ACC112 (cell line): Measurements from ENCODE around the gene ADK.

Source experiments
- H2AFZ ChIP-seq: fragments of 200-600 bp; sonication (generic); one replicate; pipeline ENCODE4 v1.6.0; 2017; ENCODE audit warnings: antibody characterized with exemption, low read length; ENCODE audit not compliant: unreplicated experiment
- H3K27ac ChIP-seq: fragments of 200-600 bp; sonication (generic); 2 replicates; pipeline ENCODE4 v1.5.1; 2014; ENCODE audit warnings: low read depth, mild to moderate bottlenecking, antibody characterized with exemption, low read length, moderate library complexity
- H3K27me3 ChIP-seq: fragments of 200-600 bp; sonication (generic); 2 replicates; pipeline ENCODE4 v1.6.1; 2014; ENCODE audit warnings: mild to moderate bottlenecking, antibody characterized with exemption, low read length, moderate library complexity, mixed read lengths; ENCODE audit not compliant: insufficient read depth
- H3K36me3 ChIP-seq: fragments of 200-600 bp; sonication (generic); 2 replicates; pipeline ENCODE4 v1.6.1; 2016; ENCODE audit warnings: mild to moderate bottlenecking, antibody characterized with exemption, low read length, moderate library complexity, mixed read lengths; ENCODE audit not compliant: insufficient read depth
- H3K4me1 ChIP-seq: fragments of 200-600 bp; sonication (generic); one replicate; pipeline ENCODE4 v1.6.1; 2016; ENCODE audit warnings: low read length, mixed read lengths; ENCODE audit not compliant: insufficient read depth, unreplicated experiment, control insufficient read depth
- H3K4me3 ChIP-seq: fragments of 200-600 bp; sonication (generic); 2 replicates; pipeline ENCODE4 v1.5.1; 2014; ENCODE audit warnings: mild to moderate bottlenecking, low read depth, low read length
- H3K79me2 ChIP-seq: fragments of 200-600 bp; sonication (generic); one replicate; pipeline ENCODE4 v1.6.0; 2016; ENCODE audit warnings: low read length; ENCODE audit not compliant: control insufficient read depth, unreplicated experiment, insufficient read depth

Gene ADK

GRCh38 chr10:74587109-74587854 lies 436.3 kb downstream of the ADK start:
- H3K27ac ChIP-seq = no peak overlapping the region
- no peaks in the 10 kb centered on the region for H3K36me3 ChIP-seq
- H3K79me2 ChIP-seq = no peaks in the 10 kb centered on the region
- no peak overlapping the region for H2AFZ ChIP-seq
- peaks cover 30% of the 10 kb centered on the region for H3K4me1 ChIP-seq
- H3K4me3 ChIP-seq = no peak overlapping the region
- no peaks in the 10 kb centered on the region for H3K27me3 ChIP-seq

- Histone ChIP-seq H3K36me3 (no peaks in the 10 kb centered on the region), H3K27ac (peak overlapping the region; percentile 71), H3K79me2 (no peaks in the 10 kb centered on the region), H3K4me3 (no peak overlapping the region), H2AFZ (no peak overlapping the region), H3K27me3 (no peaks in the 10 kb centered on the region), H3K4me1 (peaks cover 42% of the 10 kb centered on the region)
Measured at GRCh38 chr10:74589226-74589673, 438.2 kb downstream of the ADK start.

GRCh38 chr10:74589851-74590250 lies 438.8 kb downstream of the ADK start:
- Histone ChIP-seq H3K4me1 (peaks cover 42% of the 10 kb centered on the region), H3K79me2 (no peaks in the 10 kb centered on the region), H2AFZ (no peak overlapping the region), H3K36me3 (no peaks in the 10 kb centered on the region), H3K27ac (peak overlapping the region; percentile 71), H3K27me3 (no peaks in the 10 kb centered on the region), H3K4me3 (no peak overlapping the region)

- Histone ChIP-seq H3K36me3 (no peaks in the 10 kb centered on the region), H3K79me2 (no peaks in the 10 kb centered on the region), H3K4me3 (no peak overlapping the region), H3K27ac (peak overlapping the region; percentile 79), H2AFZ (no peak overlapping the region), H3K27me3 (no peaks in the 10 kb centered on the region), H3K4me1 (peaks cover 31% of the 10 kb centered on the region)
Measured at GRCh38 chr10:74593470-74593869, 442.4 kb downstream of the ADK start.

- peaks cover 17% of the 10 kb centered on the region for H3K4me1 ChIP-seq
- H3K27me3 ChIP-seq = no peaks in the 10 kb centered on the region
- H3K27ac ChIP-seq = no peak overlapping the region
- no peaks in the 10 kb centered on the region for H3K79me2 ChIP-seq
- H2AFZ ChIP-seq = no peak overlapping the region
- no peaks in the 10 kb centered on the region; the same call in 1 of the 2 replicates for H3K36me3 ChIP-seq
- H3K4me3 ChIP-seq = no peak overlapping the region
Measured at GRCh38 chr10:74596713-74597112, 445.7 kb downstream of the ADK start.

- Histone ChIP-seq H3K27me3 (no peaks in the 10 kb centered on the region), H2AFZ (no peak overlapping the region), H3K4me1 (peaks cover 5% of the 10 kb centered on the region), H3K4me3 (no peak overlapping the region), H3K27ac (no peak overlapping the region), H3K36me3 (no peaks in the 10 kb centered on the region; the same call in none of the 2 replicates), H3K79me2 (no peaks in the 10 kb centered on the region)
Measured at GRCh38 chr10:74598891-74599566, 448.0 kb downstream of the ADK start.

GRCh38 chr10:74599672-74600071 lies 448.7 kb downstream of the ADK start:
- Histone ChIP-seq H3K79me2 (no peaks in the 10 kb centered on the region), H3K36me3 (no peaks in the 10 kb centered on the region; the same call in none of the 2 replicates), H2AFZ (no peak overlapping the region), H3K4me3 (no peak overlapping the region), H3K27me3 (no peaks in the 10 kb centered on the region), H3K27ac (no peak overlapping the region), H3K4me1 (peaks cover 5% of the 10 kb centered on the region)

- H3K4me3 ChIP-seq = no peak overlapping the region
- H3K27ac ChIP-seq = no peak overlapping the region
- H3K4me1 ChIP-seq = peaks cover 5% of the 10 kb centered on the region
- H3K27me3 ChIP-seq = no peaks in the 10 kb centered on the region
- H3K36me3 ChIP-seq = no peaks in the 10 kb centered on the region; the same call in none of the 2 replicates
- H3K79me2 ChIP-seq = no peaks in the 10 kb centered on the region
- H2AFZ ChIP-seq = no peak overlapping the region
Measured at GRCh38 chr10:74600170-74600569, 449.1 kb downstream of the ADK start.

GRCh38 chr10:74602576-74602975 lies 451.6 kb downstream of the ADK start:
- Histone ChIP-seq H3K4me3 (no peak overlapping the region), H3K4me1 (peaks cover 5% of the 10 kb centered on the region), H3K27me3 (no peaks in the 10 kb centered on the region), H2AFZ (no peak overlapping the region), H3K27ac (no peak overlapping the region), H3K79me2 (no peaks in the 10 kb centered on the region), H3K36me3 (no peaks in the 10 kb centered on the region; the same call in none of the 2 replicates)

GRCh38 chr10:74610299-74610698 lies 459.3 kb downstream of the ADK start:
- no peaks in the 10 kb centered on the region for H3K79me2 ChIP-seq
- no peak overlapping the region for H3K4me3 ChIP-seq
- no peak overlapping the region for H2AFZ ChIP-seq
- H3K4me1 ChIP-seq = no peaks in the 10 kb centered on the region
- H3K27ac ChIP-seq = no peak overlapping the region
- no peaks in the 10 kb centered on the region for H3K36me3 ChIP-seq
- H3K27me3 ChIP-seq = no peaks in the 10 kb centered on the region

GRCh38 chr10:74612195-74612594 lies 461.2 kb downstream of the ADK start:
- Histone ChIP-seq H3K79me2 (no peaks in the 10 kb centered on the region), H3K4me1 (no peaks in the 10 kb centered on the region), H2AFZ (no peak overlapping the region), H3K36me3 (no peaks in the 10 kb centered on the region), H3K4me3 (no peak overlapping the region), H3K27ac (no peak overlapping the region), H3K27me3 (no peaks in the 10 kb centered on the region)
